ENCODE measurements around the gene POFUT1.
A peak's percentile ranks its signal among the peaks of the same experiment; 100 is the strongest.
"Not testable (repeated sequence)": the region's sequence is repeated elsewhere in the genome, so short reads cannot be mapped to it uniquely, and the experiment has no call there.

Gene POFUT1

DNA sequence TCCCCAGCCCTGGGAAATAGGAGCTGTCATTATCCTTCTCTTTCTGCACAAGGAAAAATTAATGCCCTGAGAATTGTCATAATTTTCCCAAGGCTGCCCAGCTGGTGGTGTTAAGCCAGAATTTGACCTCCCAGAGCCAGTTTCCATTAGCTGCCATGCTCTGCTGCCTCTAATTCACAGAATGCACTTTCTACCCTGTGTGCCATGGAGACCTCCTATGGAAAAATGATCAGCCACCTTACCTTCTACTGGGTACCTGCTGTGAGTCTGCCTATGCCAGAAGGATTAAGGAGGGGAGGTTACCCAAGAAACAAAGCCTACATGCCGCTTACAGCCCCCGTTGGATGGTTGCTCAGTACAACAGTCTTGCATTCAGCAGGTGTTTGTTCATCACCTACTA is 29.1 kb downstream of the POFUT1 start:
- no peak for DNase-seq

GRCh38 chr20:32237419-32237818 is 29.7 kb downstream of the POFUT1 start:
- no peak for DNase-seq

- DNase-seq: no peak
These were observed 31.1 kb downstream of the POFUT1 start for GRCh38 chr20:32238483-32239425.

- no peak for DNase-seq
These were observed 32.5 kb downstream of the POFUT1 start for GRCh38 chr20:32240205-32240604.

DNA sequence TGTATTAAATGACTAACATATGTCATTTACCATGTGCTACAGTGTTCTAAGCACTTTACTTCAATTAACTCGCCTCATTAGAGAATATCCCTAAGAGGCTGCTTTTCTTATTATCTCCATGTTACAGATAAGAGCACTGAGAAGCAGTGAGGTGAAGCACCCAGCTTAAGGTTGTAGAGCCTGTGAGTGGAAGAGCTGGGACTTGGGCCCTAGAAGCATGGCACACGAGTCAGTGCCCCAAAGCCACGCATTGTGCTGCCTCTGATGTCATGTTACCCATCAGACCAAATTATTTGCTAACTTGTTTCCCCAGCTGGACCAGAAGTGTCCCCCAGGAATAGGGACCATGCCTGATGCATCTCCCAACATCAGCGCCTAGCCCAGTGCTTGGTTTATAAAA is 34.1 kb downstream of the POFUT1 start:
- no peak for DNase-seq

DNA sequence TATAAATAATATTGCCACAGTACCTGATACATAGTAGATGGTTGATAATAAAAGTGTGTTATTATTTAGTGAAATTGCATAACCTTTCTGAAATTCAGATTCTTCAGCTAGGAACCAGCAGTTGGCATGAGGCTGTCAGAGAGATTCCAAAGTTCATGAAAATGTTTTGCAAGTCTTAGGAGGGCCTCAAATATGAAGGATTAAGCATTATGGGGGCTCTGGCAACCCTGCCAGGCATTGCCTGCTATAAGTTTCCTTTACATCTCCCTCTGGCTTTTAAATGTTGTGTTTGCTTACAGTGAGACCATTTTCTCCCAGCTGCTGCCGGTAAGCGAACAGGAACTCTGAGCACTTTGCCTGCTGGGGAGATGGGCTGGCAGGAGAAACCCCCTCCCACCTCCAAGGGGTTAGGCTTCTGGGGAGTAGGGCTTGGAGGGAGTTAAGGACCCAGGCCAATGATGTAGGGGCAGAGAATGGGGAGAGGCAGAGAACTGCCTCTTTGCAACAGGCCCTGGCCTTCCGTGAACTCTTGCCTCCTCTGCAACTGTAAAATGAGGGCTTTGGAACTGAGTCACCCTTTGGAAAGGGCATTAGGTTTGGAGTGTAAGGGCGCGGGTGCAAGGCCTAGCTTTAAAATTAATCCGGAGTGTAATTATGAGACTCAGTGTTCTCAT is 36.6 kb downstream of the POFUT1 start:
- DNase-seq: no peak

GRCh38 chr20:32244959-32245358 is 37.3 kb downstream of the POFUT1 start:
- DNase-seq: no peak

DNA sequence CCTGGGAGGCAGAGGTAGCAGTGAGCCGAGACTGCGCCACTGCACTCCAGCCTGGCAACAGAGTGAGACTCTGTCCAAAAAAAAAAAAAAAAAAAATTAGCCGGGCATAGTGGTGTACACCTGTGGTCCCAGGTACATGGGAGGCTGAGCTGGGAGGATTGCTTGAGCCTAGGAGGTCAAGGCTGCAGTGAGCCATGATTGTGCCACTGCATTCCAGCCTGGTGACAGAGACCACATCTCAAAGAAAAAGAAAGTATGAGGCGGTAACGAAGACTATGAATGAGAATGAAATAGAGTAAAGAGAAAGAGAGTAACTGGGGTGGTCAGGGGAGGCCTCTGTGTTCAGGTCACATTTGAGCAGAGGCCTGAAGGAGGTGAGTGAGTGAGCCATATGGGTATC is 38.5 kb downstream of the POFUT1 start:
- DNase-seq: not testable (repeated sequence)

DNA sequence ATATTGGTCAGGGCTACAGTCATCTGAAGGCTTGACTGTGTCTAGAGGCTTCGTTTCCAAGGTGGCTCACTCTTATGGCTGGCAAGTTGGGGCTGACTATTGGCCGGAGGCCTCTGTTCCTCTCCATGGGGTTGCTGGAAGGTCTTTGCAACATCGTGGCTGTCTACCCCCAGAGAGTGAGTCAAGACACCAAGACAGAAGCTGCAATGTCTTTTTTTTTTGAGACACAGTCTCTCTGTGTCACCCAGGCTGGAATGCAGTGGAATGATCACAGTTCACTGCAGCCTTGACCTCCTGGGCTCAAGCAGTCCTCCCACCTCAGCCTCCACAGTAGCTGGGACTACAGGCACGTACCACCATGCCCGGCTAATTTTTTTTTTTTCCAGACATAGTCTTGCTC is 40.4 kb downstream of the POFUT1 start:
- DNase-seq: no peak

DNA sequence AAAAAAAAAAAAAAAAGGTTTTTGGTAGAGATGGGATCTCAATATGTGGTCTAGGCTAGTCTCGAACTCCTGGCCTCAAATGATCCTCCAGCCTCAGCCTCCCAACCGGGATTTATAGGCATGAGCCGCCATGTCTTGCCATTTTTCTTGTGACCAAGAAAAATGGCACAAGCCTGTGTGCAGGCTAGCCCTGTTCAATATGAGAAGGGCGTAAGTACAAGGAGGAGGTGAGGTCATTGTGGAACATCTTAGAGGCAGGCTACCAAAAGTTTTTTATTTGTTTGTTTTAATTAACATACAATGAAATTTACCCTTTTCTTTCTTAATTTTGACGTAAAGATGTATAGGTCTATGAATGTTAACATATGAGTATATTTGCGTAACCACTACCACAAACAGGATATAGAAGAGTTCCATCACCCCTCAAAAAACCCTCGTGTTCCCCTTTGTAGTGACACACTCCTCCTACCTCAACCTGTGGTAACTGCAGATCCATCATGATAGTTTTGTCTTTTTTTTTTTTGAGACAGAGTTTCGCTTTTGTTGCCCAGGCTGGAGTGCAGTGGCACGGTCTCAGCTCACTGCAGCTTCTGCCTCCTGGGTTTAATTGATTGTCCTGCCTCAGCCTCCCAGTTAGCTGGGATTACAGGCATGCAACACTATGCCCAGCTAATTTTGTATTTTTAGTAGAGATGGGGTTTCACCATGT is 41.5 kb downstream of the POFUT1 start:
- no peak for DNase-seq

DNA sequence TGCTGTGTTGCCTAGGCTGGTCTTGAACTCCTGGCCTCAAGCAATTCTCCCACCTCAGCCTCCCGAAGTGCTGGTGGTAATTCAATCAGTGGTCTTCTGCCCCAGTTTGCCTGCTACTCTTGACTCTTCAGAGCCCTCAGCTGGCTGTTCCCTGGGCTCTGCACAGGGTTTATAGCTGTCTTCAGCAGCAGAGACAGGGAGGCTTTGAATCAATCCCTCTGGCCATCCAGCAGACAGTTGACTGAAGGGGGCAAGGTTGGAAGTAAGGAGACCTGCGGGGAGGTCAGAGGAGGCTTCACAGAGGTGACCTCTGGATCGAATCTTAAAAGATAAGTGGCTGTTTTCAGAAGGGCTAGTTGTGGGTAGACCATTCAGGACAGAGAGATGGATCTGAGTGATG is 43.8 kb downstream of the POFUT1 start:
- DNase-seq: no peak

- no peak for DNase-seq
These were observed 44.5 kb downstream of the POFUT1 start for GRCh38 chr20:32252189-32252588.

GRCh38 chr20:32260973-32261372 is 53.3 kb downstream of the POFUT1 start:
- DNase-seq: not testable (repeated sequence)

GRCh38 chr20:32261644-32262043 is 54.0 kb downstream of the POFUT1 start:
- no peak for DNase-seq

DNA sequence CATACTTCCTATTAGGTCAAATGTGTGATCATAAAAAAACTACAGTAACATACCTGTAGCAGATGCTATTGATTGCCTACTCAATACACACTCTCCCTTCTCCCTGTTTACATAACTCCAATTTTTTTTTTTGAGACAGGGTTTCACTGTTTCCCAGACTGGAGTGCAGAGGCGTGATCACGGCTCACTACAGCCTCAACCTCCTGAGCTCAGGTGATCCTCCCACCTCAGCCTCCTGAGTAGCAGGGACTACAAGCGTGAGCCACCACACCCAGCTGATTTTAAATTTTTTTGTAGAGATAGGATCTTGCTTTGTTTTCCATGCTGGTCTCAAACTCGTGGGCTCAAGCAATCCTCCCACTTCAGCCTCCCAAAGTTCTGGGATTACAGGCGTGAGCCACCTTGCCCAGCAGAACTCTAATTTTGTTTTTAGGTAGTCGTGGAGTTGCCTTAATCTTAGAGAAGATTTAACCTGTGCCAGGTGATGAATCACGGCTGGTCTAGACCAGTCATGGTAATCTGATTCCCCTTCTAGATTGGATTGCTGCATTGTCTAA is 55.8 kb downstream of the POFUT1 start:
- DNase-seq: no peak

DNA sequence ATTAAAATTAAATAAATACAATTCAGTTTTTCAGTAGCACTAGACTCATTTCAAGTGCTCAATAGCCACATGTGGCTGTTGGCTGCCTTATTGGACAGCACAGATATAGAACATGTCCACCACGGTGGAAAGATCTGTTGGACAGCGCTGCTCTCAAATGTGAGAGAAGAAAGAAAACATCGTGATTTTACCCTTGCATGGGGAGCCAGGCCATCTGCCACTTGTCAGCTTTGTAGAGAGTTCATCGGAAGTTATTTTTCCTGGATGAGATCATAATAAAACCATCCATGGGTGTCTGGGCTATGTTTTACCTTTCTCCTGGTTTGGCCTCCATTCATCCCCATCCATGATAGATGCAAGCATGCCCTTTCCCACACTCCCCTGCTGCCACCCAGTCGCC is 63.9 kb downstream of the POFUT1 start:
- no peak for DNase-seq

GRCh38 chr20:32274359-32274758 is 66.7 kb downstream of the POFUT1 start:
- no peak for DNase-seq

- not testable (repeated sequence) for DNase-seq
These were observed 67.5 kb downstream of the POFUT1 start for GRCh38 chr20:32275163-32275562.

DNA sequence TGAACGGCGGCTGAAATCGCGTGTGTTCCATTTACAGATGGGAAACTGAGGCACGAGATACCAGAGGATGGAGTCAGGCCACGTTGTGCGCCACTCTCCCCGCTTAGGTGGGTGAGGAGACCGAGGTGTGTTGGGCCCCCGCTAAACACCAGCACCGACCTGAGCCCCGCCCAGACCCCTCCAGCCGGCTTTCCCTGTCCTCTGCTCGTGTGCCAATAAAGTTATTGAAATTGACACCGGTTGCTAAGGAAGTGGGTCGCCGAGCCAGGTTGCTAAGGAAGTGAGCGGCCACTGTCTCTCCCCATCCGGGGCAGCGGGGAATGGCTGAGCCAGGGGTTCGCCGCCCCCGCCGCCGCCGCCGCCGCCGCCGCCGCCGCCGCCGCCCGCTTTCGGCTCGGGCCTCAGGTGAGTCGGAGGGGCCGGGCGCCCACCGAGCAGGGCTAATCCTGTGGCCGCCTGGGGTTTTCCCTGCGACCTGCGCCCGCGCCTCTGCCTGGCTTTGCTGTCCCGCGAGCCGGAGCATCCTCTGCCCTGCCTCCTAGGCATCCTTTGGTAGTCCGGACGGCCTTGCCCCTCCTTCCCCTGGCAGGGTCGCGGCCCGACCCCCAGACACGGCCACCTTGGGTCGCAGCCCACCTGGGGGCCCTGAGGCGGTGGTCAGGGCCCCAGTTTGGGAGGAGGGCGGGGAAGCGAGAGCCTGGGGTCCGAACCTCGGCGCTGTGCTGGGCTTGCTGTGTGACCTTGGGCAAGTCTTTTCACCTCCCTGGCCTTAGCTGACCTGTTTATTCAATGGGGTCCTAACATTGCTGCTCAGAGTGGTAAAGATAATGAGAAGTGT is 69.9 kb downstream of the POFUT1 start, which contains the start of gene KIF3B:
TSS of gene KIF3B (plus strand) at position 291 of the 838 bp plus-strand sequence. CDS start 32,127 bp downstream, outside the sequence.
- peak; percentile 57 for DNase-seq

DNA sequence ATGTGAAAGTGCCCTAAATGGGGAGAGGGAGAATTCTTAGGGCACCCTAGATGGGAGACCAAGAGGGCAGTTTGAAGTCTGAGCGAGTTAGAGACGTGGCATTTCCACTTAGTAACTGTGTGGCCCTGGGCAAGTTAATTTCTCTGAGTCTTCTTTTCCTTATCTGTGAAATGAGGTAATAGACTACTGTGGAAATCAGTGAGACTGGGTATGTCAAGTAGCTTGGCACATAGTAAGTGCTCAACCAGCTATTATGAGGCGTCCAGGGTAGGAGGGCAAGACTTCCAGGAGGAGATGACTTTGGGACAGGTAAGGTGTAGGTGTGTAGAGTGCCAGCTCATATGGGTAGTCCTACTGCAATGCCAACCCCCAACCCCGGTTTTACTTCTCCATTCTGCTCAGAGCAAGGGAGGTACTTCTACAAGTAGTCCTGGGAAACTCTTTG is 70.5 kb downstream of the POFUT1 start:
- no peak for DNase-seq

DNA sequence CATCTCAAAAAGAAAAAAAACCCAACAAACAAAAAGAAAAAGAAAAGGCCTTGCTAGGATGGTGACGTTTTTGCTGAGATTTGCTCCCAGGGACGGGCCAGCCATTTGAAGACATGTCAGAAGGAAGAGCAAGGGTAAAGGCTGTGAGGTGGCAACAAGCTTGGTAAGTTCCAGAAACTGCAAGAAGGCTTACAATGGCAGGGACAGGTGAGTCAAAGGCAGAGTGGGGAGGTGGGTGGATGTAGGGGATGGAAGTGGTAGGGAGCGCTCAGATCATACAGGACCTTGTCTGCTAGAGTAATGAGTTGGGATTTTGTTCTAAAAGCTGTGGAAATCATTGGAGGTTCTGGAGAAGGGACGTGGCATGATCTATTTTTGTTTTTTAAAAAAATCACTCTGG is 74.0 kb downstream of the POFUT1 start:
- DNase-seq: no peak

DNA sequence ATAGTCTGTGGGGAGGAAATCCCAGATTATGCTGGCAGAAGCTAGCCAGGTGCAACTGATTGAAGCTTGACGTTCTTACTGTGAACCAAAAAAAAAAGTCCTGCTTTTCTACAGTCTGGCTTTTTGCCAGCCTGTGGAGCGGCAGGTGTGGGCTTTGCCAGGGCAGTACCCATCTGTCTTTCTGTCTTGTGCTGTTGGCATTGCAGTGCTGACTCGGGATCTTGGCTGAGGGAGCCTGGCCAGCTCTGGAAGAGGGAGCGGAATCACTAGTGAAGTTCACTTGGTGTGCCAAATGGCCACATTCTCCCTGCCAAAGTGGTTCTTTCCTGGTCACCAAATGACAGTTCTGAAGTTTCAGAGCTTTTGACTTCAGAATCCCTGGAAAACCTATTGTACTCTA is 74.8 kb downstream of the POFUT1 start:
- DNase-seq: no peak
